Activated CD8-positive, alpha-beta memory T cell treated with anti-CD3 and anti-CD28 coated beads for 4 hours (primary cell): Measurements from ENCODE around the gene PROX1.

ENCODE experiments used
- DNase-seq, 2 donors: peaks; one replicate each; pipeline ENCODE4 v3.0.0-alpha.2; 2020; ENCODE audit warnings: low read depth in 2 of 2

PROX1 gene

GRCh38 chr1:213979751-213980586 lies 7.8 kb upstream of the PROX1 start:
- no peak for DNase-seq

- DNase-seq, result no peak
Observed at GRCh38 chr1:213980906-213981305, 6.9 kb upstream of the PROX1 start.

GRCh38 chr1:213982289-213982671 lies 5.5 kb upstream of the PROX1 start:
- no peak for DNase-seq

GRCh38 chr1:213982672-213983492 lies 4.9 kb upstream of the PROX1 start:
- DNase-seq, result no peak

GRCh38 chr1:213983493-213984386 lies 4.0 kb upstream of the PROX1 start:
- no peak for DNase-seq

GRCh38 chr1:213984387-213985208 lies 3.2 kb upstream of the PROX1 start:
- no peak for DNase-seq

- no peak for DNase-seq
Observed at GRCh38 chr1:213985209-213986019, 2.4 kb upstream of the PROX1 start.

- no peak for DNase-seq
Observed at GRCh38 chr1:213986020-213986924, 1.5 kb upstream of the PROX1 start.

- no peak for DNase-seq
Observed at GRCh38 chr1:213986925-213987250, 885 bp upstream of the PROX1 start.

GRCh38 chr1:213987422-213987926 lies 299 bp upstream of the PROX1 start:
- no peak for DNase-seq

GRCh38 chr1:213988507-213989001 lies 781 bp downstream of the PROX1 start:
- DNase-seq, result no peak

- no peak for DNase-seq
Observed at GRCh38 chr1:213989002-213989855, 1.5 kb downstream of the PROX1 start.

GRCh38 chr1:213993929-213994328 lies 6.2 kb downstream of the PROX1 start:
- DNase-seq, result no peak

- no peak for DNase-seq
Observed at GRCh38 chr1:213994888-213995287, 7.1 kb downstream of the PROX1 start.

- no peak for DNase-seq
Observed at GRCh38 chr1:213995603-213996002, 7.8 kb downstream of the PROX1 start.

- no peak for DNase-seq
Observed at GRCh38 chr1:213996320-213997037, 8.7 kb downstream of the PROX1 start.

- DNase-seq, result no peak
Observed at GRCh38 chr1:213997038-213997771, 9.4 kb downstream of the PROX1 start.
